HepG2 (cell line): Measurements from ENCODE around the gene QDPR. TPM values are rescaled to one million over a fixed set of nuclear protein-coding genes. Genes with fewer than 3 reads are reported as not detected.
A peak's percentile ranks its signal among the peaks of the same experiment; 100 is the strongest.

ENCODE experiments used
- AGO2 ChIP-seq: fragments of 200-400 bp; formaldehyde crosslinking; optimal IDR thresholded peaks from 2 replicates; pipeline ENCODE3; 2017; ENCODE audit warnings: mild to moderate bottlenecking, low read depth, low read length, moderate library complexity
- EEA1 ChIP-seq: sonication (generic); formaldehyde crosslinking; IDR thresholded peaks from 2 replicates; pipeline ENCODE4 v1.5.1; 2020; ENCODE audit warnings: mild to moderate bottlenecking, missing genetic modification reagents, borderline replicate concordance
- GZF1 ChIP-seq: sonication (generic); formaldehyde crosslinking; IDR thresholded peaks from 2 replicates; pipeline ENCODE4 v1.5.1; 2020; ENCODE audit warnings: mild to moderate bottlenecking, missing genetic modification reagents
- HNF4A ChIP-seq: sonication (generic); formaldehyde crosslinking; IDR thresholded peaks from 2 replicates; pipeline ENCODE4 v1.4.0; 2020; ENCODE audit warnings: missing genetic modification reagents
- IRX3 ChIP-seq: sonication (generic); formaldehyde crosslinking; IDR thresholded peaks from 2 replicates; pipeline ENCODE4 v1.8.1; 2023; ENCODE audit warnings: mild to moderate bottlenecking, low read depth, missing genetic modification reagents, borderline replicate concordance
- ISX ChIP-seq: sonication (generic); formaldehyde crosslinking; conservative IDR thresholded peaks from 2 replicates; pipeline ENCODE4 v1.5.0; 2020; ENCODE audit warnings: missing genetic modification reagents
- REXO4 ChIP-seq: sonication (generic); formaldehyde crosslinking; IDR thresholded peaks from 2 replicates; pipeline ENCODE4 v1.8.0; 2022; ENCODE audit warnings: missing genetic modification reagents, mild to moderate bottlenecking, borderline replicate concordance
- SMAD1 ChIP-seq: sonication (generic); formaldehyde crosslinking; IDR thresholded peaks from 2 replicates; pipeline ENCODE4 v1.4.0; 2020; ENCODE audit warnings: missing genetic modification reagents, low read depth, mild to moderate bottlenecking, borderline replicate concordance
- SMARCC2 ChIP-seq: fragments of 450-650 bp; IDR thresholded peaks from 2 replicates; pipeline ENCODE4 v1.6.1; 2017; ENCODE audit warnings: antibody characterized with exemption, mild to moderate bottlenecking
- XBP1 ChIP-seq: sonication (generic); formaldehyde crosslinking; IDR thresholded peaks from 2 replicates; pipeline ENCODE4 v1.5.0; 2020; ENCODE audit warnings: missing genetic modification reagents
- ZFP36L2 ChIP-seq: sonication (generic); formaldehyde crosslinking; IDR thresholded peaks from 2 replicates; pipeline ENCODE4 v1.4.0; 2020; ENCODE audit warnings: missing genetic modification reagents
- ZNF143 ChIP-seq: sonication (generic); formaldehyde crosslinking; IDR thresholded peaks from 2 replicates; pipeline ENCODE4 v1.4.0; 2020; ENCODE audit warnings: missing genetic modification reagents
- ZNF563 ChIP-seq: sonication (generic); formaldehyde crosslinking; IDR thresholded peaks from 2 replicates; pipeline ENCODE4 v1.8.0; 2022; ENCODE audit warnings: mild to moderate bottlenecking, moderate library complexity, missing genetic modification reagents
- ZNF577 ChIP-seq: sonication (generic); formaldehyde crosslinking; IDR thresholded peaks from 2 replicates; pipeline ENCODE4 v1.4.0; 2020; ENCODE audit warnings: mild to moderate bottlenecking, low read depth, missing genetic modification reagents, borderline replicate concordance
- polyA plus RNA-seq, 8 experiments: library from polyadenylated mRNA; depleted of rRNA in 3 of 8; stranded (reverse) in 7 of 8; unstranded in 1 of 8; fragments of >200 nt; fragmentation: Illumina TruSeq in 4 of 8; extraction: Trizol in 4 of 8; gene quantifications; 2 replicates each; pipeline versions ENCODE4 v1.2.1 to v1.2.3, GENCODE V29; 2011 to 2016; ENCODE audit warnings: low read depth in 4 of 8, missing spikeins in 1 of 8, mixed read lengths in 1 of 8; ENCODE audit not compliant: insufficient read depth in 1 of 8
- total RNA-seq, 5 experiments: library from RNA; depleted of rRNA; stranded (reverse); fragments of >200 nt; fragmentation: Illumina TruSeq; extraction: Trizol; gene quantifications; 2 replicates each; pipeline ENCODE4 v1.2.3, GENCODE V29; 2016; ENCODE audit warnings: low read depth in 1 of 5
- TF ChIP-seq, protein P1 (sequence below): sonication (generic); formaldehyde crosslinking; IDR thresholded peaks from 2 replicates; pipeline ENCODE4 v1.4.0; 2020; ENCODE audit warnings: missing genetic modification reagents, borderline replicate concordance
- TF ChIP-seq, protein P2 (sequence below): IDR thresholded peaks from 2 replicates; pipeline ENCODE4 v1.6.1; 2016; ENCODE audit warnings: low read depth, borderline replicate concordance
- TF ChIP-seq, protein P3 (sequence below): sonication (generic); formaldehyde crosslinking; IDR thresholded peaks from 2 replicates; pipeline ENCODE4 v1.4.0; 2020; ENCODE audit warnings: missing genetic modification reagents, borderline replicate concordance
- TF ChIP-seq, protein P4 (sequence below): sonication (generic); formaldehyde crosslinking; IDR thresholded peaks from 2 replicates; pipeline ENCODE4 v1.4.0; 2020; ENCODE audit warnings: missing genetic modification reagents

The QDPR gene
- total and polyA plus RNA-seq, 2 of the 13 experiments (the other 11 are each of a cell fraction or from before 2014, with no cell fraction given): 9.9 to 95.5 TPM

DNA sequence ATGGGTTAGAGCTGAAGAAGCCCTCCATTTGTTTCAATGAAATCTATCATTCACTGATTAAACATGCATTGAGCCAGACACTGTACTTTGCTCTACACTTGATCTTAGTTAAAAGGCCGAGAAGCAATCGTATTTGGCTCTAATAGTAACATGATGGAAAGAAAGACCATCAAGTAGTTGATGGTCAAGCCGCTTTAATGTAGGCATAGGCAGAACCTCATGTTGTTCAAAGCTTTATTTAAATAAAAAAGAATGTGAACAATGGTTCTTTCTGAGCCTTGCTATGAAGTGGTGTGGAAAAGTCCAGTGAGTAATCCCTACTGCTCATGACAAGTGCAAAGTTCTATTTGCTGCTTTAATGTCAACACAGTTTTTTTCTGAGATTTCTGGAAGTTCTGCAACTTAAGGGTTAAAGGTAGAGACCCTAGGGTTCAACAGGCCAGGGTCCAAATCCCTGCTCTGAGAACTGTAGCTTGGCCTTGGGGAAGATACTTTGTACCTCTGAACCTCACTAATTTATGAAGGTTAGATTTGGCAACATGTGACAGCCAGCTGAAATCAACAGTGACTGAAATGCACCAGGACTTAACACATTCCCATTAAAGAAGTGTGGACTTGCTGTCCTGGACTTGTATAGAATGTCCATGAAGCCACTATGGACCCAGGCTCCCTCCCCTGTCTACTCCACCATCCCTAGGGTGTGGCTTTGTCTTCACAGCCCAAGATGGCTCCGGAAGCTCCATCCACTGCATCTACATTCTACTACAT is 47.2 kb upstream of the QDPR start (continued):
- TF ChIP-seq, protein P1, sequence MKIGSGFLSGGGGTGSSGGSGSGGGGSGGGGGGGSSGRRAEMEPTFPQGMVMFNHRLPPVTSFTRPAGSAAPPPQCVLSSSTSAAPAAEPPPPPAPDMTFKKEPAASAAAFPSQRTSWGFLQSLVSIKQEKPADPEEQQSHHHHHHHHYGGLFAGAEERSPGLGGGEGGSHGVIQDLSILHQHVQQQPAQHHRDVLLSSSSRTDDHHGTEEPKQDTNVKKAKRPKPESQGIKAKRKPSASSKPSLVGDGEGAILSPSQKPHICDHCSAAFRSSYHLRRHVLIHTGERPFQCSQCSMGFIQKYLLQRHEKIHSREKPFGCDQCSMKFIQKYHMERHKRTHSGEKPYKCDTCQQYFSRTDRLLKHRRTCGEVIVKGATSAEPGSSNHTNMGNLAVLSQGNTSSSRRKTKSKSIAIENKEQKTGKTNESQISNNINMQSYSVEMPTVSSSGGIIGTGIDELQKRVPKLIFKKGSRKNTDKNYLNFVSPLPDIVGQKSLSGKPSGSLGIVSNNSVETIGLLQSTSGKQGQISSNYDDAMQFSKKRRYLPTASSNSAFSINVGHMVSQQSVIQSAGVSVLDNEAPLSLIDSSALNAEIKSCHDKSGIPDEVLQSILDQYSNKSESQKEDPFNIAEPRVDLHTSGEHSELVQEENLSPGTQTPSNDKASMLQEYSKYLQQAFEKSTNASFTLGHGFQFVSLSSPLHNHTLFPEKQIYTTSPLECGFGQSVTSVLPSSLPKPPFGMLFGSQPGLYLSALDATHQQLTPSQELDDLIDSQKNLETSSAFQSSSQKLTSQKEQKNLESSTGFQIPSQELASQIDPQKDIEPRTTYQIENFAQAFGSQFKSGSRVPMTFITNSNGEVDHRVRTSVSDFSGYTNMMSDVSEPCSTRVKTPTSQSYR (CRISPR knock-in tag): peak; percentile 48; the same call in 1 of the 2 replicates
- TF ChIP-seq, protein P2, sequence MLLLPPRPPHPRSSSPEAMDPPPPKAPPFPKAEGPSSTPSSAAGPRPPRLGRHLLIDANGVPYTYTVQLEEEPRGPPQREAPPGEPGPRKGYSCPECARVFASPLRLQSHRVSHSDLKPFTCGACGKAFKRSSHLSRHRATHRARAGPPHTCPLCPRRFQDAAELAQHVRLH (CRISPR knock-in tag): peak; percentile 66; the same call in 1 of the 2 replicates
- TF ChIP-seq, protein P3, sequence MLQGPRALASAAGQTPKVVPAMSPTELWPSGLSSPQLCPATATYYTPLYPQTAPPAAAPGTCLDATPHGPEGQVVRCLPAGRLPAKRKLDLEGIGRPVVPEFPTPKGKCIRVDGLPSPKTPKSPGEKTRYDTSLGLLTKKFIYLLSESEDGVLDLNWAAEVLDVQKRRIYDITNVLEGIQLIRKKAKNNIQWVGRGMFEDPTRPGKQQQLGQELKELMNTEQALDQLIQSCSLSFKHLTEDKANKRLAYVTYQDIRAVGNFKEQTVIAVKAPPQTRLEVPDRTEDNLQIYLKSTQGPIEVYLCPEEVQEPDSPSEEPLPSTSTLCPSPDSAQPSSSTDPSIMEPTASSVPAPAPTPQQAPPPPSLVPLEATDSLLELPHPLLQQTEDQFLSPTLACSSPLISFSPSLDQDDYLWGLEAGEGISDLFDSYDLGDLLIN (CRISPR knock-in tag): 0 out of 2 replicates have a peak, but pooled peaks have one; percentile 74
- TF ChIP-seq ZNF143: no peak
- TF ChIP-seq SMAD1: no peak
- TF ChIP-seq SMARCC2: peak; percentile 37; the same call in 1 of the 2 replicates
- no peak for TF ChIP-seq GZF1 (CRISPR knock-in tag)
- TF ChIP-seq AGO2: no peak
- no peak for TF ChIP-seq REXO4 (CRISPR knock-in tag)
- TF ChIP-seq HNF4A: peak; percentile 100
- TF ChIP-seq EEA1: no peak
- no peak for TF ChIP-seq ZNF577 (CRISPR knock-in tag)
- no peak for TF ChIP-seq XBP1 (CRISPR knock-in tag)
- TF ChIP-seq ZFP36L2: no peak
- no peak for TF ChIP-seq IRX3 (CRISPR knock-in tag)
- TF ChIP-seq, protein P4, sequence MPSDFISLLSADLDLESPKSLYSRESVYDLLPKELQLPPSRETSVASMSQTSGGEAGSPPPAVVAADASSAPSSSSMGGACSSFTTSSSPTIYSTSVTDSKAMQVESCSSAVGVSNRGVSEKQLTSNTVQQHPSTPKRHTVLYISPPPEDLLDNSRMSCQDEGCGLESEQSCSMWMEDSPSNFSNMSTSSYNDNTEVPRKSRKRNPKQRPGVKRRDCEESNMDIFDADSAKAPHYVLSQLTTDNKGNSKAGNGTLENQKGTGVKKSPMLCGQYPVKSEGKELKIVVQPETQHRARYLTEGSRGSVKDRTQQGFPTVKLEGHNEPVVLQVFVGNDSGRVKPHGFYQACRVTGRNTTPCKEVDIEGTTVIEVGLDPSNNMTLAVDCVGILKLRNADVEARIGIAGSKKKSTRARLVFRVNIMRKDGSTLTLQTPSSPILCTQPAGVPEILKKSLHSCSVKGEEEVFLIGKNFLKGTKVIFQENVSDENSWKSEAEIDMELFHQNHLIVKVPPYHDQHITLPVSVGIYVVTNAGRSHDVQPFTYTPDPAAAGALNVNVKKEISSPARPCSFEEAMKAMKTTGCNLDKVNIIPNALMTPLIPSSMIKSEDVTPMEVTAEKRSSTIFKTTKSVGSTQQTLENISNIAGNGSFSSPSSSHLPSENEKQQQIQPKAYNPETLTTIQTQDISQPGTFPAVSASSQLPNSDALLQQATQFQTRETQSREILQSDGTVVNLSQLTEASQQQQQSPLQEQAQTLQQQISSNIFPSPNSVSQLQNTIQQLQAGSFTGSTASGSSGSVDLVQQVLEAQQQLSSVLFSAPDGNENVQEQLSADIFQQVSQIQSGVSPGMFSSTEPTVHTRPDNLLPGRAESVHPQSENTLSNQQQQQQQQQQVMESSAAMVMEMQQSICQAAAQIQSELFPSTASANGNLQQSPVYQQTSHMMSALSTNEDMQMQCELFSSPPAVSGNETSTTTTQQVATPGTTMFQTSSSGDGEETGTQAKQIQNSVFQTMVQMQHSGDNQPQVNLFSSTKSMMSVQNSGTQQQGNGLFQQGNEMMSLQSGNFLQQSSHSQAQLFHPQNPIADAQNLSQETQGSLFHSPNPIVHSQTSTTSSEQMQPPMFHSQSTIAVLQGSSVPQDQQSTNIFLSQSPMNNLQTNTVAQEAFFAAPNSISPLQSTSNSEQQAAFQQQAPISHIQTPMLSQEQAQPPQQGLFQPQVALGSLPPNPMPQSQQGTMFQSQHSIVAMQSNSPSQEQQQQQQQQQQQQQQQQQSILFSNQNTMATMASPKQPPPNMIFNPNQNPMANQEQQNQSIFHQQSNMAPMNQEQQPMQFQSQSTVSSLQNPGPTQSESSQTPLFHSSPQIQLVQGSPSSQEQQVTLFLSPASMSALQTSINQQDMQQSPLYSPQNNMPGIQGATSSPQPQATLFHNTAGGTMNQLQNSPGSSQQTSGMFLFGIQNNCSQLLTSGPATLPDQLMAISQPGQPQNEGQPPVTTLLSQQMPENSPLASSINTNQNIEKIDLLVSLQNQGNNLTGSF (CRISPR knock-in tag): no peak
- TF ChIP-seq ISX (CRISPR knock-in tag): no peak
- no peak for TF ChIP-seq ZNF563
